DND-41 (cell line): ENCODE measurements around the gene TYR.
"Not testable (repeated sequence)": the region's sequence is repeated elsewhere in the genome, so short reads cannot be mapped to it uniquely, and the experiment has no call there.

Source experiments
- ATAC-seq: fragments of 200-7000 bp; cut with Tn5 transposase; 3 replicates; pipeline ENCODE4 v1.9.1; 2021; ENCODE audit warnings: low read depth; ENCODE audit not compliant: insufficient read depth
- DNase-seq: peaks from one replicate; pipeline ENCODE4 v3.0.0-alpha.2; 2020
- H2AFZ ChIP-seq: 2 replicates; pipeline ENCODE4 v1.6.0; 2012; ENCODE audit warnings: low read depth, low read length
- H3K27ac ChIP-seq: 2 replicates; pipeline ENCODE4 v1.5.1; 2012; ENCODE audit warnings: low read length, inconsistent platforms
- H3K27me3 ChIP-seq: fragments of 200-600 bp; sonication (generic); 2 replicates; pipeline ENCODE4 v1.6.0; 2012; ENCODE audit warnings: low read length, mild to moderate bottlenecking, inconsistent platforms; ENCODE audit not compliant: insufficient read depth, poor library complexity
- H3K36me3 ChIP-seq: 2 replicates; pipeline ENCODE4 v1.5.1; 2012; ENCODE audit warnings: low read length, inconsistent platforms; ENCODE audit not compliant: insufficient read depth
- H3K4me1 ChIP-seq: 2 replicates; pipeline ENCODE4 v1.5.1; 2012; ENCODE audit warnings: mild to moderate bottlenecking, low read length; ENCODE audit not compliant: insufficient read depth
- H3K4me2 ChIP-seq: 2 replicates; pipeline ENCODE4 v1.6.0; 2012; ENCODE audit warnings: mild to moderate bottlenecking, moderate library complexity, low read length, inconsistent platforms; ENCODE audit not compliant: insufficient read depth
- H3K4me3 ChIP-seq, 2 experiments: fragments of 200-600 bp in 1 of 2; shearing (Covaris generic) in 1 of 2; 2 replicates each; pipeline ENCODE4 v1.5.1; 2012 to 2016; ENCODE audit warnings: inconsistent platforms in 2 of 2, low read length in 2 of 2, mild to moderate bottlenecking in 2 of 2, low read depth in 1 of 2, moderate library complexity in 1 of 2
- H3K79me2 ChIP-seq: 2 replicates; pipeline ENCODE4 v1.6.0; 2012; ENCODE audit warnings: low read length, inconsistent platforms; ENCODE audit not compliant: insufficient read depth
- H3K9ac ChIP-seq: 2 replicates; pipeline ENCODE4 v1.6.0; 2012; ENCODE audit warnings: low read depth, mild to moderate bottlenecking, inconsistent platforms, low read length, moderate library complexity
- H3K9me3 ChIP-seq: 2 replicates; pipeline ENCODE4 v1.5.1; 2012; ENCODE audit warnings: low read length, moderate library complexity, mild to moderate bottlenecking, inconsistent platforms; ENCODE audit not compliant: insufficient read depth, severe bottlenecking
- H4K20me1 ChIP-seq: 2 replicates; pipeline ENCODE4 v1.6.0; 2012; ENCODE audit warnings: low read length; ENCODE audit not compliant: insufficient read depth
- EZH2 ChIP-seq: IDR thresholded peaks from 3 replicates; pipeline ENCODE4 v1.6.1; 2012; ENCODE audit warnings: borderline replicate concordance, low read depth, mild to moderate bottlenecking, moderate library complexity, low read length, inconsistent platforms; ENCODE audit not compliant: severe bottlenecking
- TF ChIP-seq, protein P1 (sequence below): IDR thresholded peaks from 2 replicates; pipeline ENCODE4 v1.5.1; 2012; ENCODE audit warnings: borderline replicate concordance, low read length, moderate library complexity, mild to moderate bottlenecking; ENCODE audit not compliant: poor library complexity, severe bottlenecking; ENCODE audit errors: extremely low read depth

Gene TYR

DNA sequence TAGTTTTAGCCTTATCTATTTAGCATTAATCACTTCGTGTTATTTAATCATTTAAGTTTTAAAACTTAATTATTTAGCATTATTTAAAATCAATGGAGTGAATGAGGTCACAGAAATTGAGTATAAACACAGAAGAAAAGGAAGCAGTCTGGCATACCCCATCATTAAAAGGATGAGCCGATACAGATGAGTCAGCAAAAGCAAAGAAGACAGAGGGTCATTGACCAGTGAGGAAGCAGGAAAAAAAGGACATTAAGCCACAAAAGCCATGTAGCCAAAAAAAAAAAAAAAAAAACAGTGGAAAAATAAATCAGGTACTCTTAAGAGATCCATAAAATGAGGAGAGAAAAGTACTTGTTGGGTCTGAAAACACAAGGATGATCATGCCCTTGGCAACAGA is 71.5 kb downstream of the TYR start:
- H2AFZ ChIP-seq: no peak overlapping the region
- no peaks in the 10 kb centered on the region for H3K27me3 ChIP-seq
- H3K4me3 ChIP-seq: no peak overlapping the region
- TF ChIP-seq, protein P1, sequence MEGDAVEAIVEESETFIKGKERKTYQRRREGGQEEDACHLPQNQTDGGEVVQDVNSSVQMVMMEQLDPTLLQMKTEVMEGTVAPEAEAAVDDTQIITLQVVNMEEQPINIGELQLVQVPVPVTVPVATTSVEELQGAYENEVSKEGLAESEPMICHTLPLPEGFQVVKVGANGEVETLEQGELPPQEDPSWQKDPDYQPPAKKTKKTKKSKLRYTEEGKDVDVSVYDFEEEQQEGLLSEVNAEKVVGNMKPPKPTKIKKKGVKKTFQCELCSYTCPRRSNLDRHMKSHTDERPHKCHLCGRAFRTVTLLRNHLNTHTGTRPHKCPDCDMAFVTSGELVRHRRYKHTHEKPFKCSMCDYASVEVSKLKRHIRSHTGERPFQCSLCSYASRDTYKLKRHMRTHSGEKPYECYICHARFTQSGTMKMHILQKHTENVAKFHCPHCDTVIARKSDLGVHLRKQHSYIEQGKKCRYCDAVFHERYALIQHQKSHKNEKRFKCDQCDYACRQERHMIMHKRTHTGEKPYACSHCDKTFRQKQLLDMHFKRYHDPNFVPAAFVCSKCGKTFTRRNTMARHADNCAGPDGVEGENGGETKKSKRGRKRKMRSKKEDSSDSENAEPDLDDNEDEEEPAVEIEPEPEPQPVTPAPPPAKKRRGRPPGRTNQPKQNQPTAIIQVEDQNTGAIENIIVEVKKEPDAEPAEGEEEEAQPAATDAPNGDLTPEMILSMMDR: no peak
- TF ChIP-seq EZH2: no peak
- H3K4me2 ChIP-seq: no peak overlapping the region
- H4K20me1 ChIP-seq: no peaks in the 10 kb centered on the region
- no peak for DNase-seq
- no peaks in the 10 kb centered on the region for H3K9me3 ChIP-seq
- H3K27ac ChIP-seq: no peak overlapping the region
- ATAC-seq: no peak
- H3K9ac ChIP-seq: no peak overlapping the region
- H3K79me2 ChIP-seq: no peaks in the 10 kb centered on the region
- H3K36me3 ChIP-seq: no peaks in the 10 kb centered on the region
- H3K4me1 ChIP-seq: no peaks in the 10 kb centered on the region

DNA sequence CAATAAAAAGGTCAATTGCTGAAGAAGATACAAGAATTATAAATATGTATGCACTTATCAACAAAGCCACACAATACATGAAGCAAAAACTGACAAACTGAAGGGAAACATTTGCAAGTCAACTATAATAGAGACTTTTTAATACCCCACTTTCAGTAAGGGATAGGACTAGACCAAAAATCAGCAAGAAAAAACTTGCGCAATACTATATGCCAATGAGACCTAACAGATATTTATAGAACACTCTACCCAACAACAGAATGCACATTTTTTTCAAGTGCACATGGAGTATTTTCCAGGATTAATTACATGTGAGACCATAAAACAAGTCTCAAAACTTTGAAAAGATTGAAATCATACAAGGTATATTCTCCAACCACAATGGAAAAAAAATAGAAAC is 83.8 kb downstream of the TYR start:
- H3K4me2 ChIP-seq, ATAC-seq, H4K20me1 ChIP-seq, H3K79me2 ChIP-seq, H3K4me1 ChIP-seq, H3K27me3 ChIP-seq, H3K9me3 ChIP-seq, H3K4me3 ChIP-seq, H2AFZ ChIP-seq, H3K36me3 ChIP-seq, H3K9ac ChIP-seq, H3K27ac ChIP-seq, DNase-seq: not testable (repeated sequence)

DNA sequence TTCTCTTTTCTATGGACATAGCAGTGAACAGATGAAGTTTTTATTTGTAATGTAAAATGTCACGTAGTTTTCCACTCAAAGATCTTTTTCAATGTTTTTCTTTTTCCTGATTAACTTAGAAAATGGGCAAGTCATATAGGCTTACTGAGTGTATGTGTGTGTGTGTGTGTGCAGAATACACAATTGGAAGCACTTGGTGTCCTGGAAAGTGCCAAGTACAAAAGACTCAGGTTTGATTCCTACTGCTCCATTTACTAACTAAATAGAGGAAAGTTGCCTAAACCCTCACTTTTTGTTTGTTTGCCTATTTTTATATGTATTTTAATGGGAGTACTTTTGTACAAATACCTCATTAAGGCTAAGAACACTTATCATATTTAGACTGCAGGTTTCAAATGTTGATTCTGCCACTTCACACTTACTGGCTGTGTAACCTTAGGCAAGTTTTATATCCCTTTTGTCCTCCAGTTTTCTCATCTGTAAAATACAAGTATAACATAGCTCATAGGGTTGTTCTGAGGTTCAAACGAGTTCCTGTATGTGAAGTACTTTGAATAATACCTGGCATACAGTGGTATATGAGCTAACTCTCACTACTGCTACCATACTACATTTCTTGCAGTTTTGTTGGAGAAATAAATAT is 90.1 kb downstream of the TYR start:
- Histone ChIP-seq H3K4me3 (no peak overlapping the region), H3K27me3 (no peaks in the 10 kb centered on the region), H2AFZ (no peak overlapping the region), H3K36me3 (no peaks in the 10 kb centered on the region), H3K4me1 (no peaks in the 10 kb centered on the region), H4K20me1 (no peaks in the 10 kb centered on the region), H3K9me3 (no peaks in the 10 kb centered on the region), H3K9ac (no peak overlapping the region), H3K27ac (no peak overlapping the region), H3K79me2 (no peaks in the 10 kb centered on the region), H3K4me2 (no peak overlapping the region)
- DNase-seq: no peak
- no peak for ATAC-seq
- TF ChIP-seq, protein P1: no peak
- TF ChIP-seq EZH2: no peak

DNA sequence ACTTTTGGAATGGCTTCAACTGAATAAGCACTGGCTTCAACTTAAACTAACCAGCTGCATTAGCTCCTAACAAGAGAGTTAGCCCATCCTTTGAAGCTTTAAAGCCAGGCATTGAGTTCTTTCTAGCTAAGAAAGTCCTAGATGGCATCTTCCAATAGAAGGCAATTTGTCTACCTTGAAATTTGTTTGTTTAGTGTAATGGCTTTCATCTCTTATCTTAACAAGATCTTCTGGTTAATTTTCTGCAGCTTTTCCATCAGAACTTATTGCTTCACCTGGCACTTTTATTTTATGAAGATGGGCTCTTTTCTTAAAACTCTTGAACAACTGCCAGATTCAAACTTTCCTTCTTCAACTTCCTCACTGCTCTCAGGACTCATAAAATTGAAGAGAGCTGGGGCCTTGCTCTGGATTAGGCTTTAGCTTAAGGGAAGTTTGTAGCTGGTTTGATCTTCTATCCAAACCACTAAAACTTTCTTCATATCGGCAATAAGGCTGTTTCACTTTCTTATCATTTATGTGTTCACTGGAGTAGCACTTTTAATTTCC is 94.9 kb downstream of the TYR start:
- not testable (repeated sequence) for H3K9me3 ChIP-seq, H3K79me2 ChIP-seq, ATAC-seq, DNase-seq, H3K9ac ChIP-seq, H3K4me2 ChIP-seq, H4K20me1 ChIP-seq, H3K27me3 ChIP-seq, H3K27ac ChIP-seq, H3K4me1 ChIP-seq, H3K4me3 ChIP-seq, H3K36me3 ChIP-seq, H2AFZ ChIP-seq

DNA sequence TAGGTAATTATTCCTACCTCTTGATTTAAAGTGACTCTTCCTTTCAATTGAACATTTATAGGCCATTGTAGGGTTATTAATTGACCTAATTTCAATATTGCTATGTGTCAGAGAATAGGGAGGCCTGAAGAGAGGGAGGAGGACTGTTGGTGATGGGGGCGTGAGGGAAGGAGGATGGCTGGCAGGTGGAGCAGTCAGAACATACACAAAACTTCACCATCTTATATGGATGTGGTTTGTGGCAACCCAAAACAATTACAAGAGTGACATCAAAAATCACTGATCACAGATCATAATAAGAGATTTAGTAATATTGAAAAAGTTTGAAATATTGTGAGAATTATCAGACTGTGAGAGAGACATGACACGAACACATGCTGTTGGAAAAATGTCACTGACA is 95.5 kb downstream of the TYR start:
- not testable (repeated sequence) for H3K4me1 ChIP-seq, DNase-seq, H3K27ac ChIP-seq, H3K4me3 ChIP-seq, H2AFZ ChIP-seq, H3K36me3 ChIP-seq, H3K9me3 ChIP-seq, H3K9ac ChIP-seq, H3K79me2 ChIP-seq, H4K20me1 ChIP-seq, ATAC-seq, H3K27me3 ChIP-seq, H3K4me2 ChIP-seq
